HG02943 (cell line): ENCODE data around the gene RTN4R.

Source experiments
- ATAC-seq: cut with Tn5 transposase; IDR thresholded peaks from one replicate; pipeline ENCODE4 v1.9.1; 2021; ENCODE audit warnings: mild to moderate bottlenecking, low read depth, moderate library complexity; ENCODE audit not compliant: unreplicated experiment

The RTN4R gene

DNA sequence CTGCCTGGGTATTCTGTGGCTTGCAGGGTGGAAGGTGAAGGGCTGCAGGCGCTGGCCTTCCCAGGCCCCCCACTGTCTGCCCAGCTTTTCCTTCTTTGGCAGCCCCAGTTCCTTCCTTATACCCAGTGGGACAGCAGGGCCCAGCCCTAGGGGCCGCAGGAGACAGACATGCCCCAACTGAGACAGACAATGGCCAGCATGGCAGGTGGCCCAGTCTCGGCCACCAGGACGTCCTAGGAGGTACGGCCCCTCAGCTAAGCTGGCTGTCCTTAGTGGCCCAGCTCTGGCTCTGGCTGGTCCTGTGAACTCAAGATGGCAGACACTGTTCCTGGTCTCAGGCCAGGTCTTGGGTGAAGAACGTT is 35.9 kb downstream of the RTN4R start:
- no peak for ATAC-seq

DNA sequence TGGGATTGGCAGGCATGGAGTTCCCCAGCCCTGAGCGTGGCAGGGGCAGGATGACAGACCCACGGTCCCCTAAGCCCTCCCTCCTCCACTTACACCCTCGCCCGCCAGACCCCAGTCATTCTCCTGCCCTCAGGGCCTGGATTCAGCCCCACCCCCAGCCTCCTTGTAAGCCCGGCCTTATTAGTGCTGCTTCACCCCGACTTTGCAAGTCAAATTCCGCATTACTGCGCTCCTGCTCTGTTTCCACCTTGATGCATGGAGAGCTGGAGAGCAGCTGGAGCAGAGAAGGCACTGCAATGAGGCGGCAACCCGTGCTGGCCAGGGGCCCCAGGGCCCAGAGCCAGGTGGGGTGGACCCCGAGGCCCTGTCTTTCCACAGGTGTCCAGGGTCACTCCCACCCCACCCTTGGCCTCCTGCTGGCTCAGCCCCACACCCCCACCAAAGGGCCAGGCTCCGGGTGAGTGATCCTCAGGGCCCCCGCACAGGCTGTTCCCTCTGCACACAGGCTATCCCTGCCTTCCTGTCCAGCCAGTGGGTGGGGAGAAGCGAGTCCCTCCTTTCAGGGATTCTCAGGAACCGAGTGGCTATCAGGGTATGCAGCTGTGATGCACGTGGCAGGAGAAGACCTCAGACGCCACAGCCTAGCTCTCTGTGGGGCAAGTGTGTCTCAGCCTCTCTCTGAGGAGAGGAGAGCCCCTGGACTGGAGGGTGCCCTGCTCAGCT is 36.4 kb downstream of the RTN4R start:
- no peak for ATAC-seq

- no peak for ATAC-seq
Measured at GRCh38 chr22:20230777-20231420, 37.2 kb downstream of the RTN4R start.

GRCh38 chr22:20229916-20230775 is 38.0 kb downstream of the RTN4R start:
- ATAC-seq, result no peak

DNA sequence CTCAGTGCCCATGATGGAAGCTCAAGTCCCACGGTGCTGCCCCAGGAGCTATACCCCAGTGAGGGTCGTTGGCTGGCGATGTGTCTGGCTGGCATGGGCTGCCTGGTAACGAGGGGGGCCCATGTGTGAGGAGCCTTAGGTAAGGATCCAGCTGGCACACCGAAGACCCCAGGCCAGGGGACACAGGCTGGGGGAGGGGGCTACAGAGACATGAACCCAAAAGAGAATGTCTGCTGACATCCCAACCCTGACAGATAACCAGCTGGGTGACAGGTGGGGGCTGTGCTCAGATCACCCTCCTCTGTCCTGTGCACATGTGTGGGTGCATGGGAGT is 39.2 kb downstream of the RTN4R start:
- ATAC-seq, result no peak

DNA sequence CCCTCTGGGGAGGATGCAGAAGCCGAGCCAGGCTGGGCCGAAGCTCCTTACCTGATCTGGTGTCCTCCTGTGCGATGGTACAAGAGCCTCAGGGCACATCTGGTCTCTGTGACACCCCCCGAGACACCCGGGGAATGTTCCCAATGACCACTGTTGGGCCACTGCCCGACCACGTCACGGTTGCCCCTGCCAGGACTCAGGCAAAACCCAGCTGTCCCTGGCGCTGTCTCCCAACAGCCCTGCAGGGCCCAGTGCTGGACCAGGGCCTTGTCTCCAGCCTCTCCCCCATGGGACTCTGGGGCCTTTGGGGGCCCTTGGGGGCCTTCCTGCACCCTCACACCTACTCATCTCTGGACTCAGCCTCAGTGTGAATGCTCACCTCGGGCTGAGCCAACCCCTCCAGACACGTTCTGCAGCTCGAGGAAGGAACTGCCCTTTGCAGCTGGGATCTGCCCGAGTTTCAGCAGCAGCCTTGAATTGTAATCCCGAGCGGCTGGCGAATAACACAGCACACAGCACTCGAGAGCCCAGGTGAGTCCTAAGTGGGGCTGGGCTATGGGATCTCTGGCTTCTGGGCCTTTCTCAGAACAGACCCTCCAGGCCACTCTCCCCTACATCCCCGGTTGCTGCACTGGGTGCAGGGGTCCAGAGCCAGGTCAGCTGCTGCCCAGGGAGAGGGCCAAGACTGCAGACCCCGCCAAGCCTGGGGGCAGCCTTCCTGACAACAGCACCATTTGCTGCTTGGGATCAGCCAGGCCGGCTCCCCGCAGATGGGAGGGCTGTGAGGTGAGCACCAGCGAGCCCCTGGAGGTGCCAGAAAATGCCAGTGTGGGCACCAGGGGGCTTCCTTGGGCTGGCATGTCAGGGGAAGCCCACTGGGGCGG is 39.8 kb downstream of the RTN4R start:
- ATAC-seq, result no peak

DNA sequence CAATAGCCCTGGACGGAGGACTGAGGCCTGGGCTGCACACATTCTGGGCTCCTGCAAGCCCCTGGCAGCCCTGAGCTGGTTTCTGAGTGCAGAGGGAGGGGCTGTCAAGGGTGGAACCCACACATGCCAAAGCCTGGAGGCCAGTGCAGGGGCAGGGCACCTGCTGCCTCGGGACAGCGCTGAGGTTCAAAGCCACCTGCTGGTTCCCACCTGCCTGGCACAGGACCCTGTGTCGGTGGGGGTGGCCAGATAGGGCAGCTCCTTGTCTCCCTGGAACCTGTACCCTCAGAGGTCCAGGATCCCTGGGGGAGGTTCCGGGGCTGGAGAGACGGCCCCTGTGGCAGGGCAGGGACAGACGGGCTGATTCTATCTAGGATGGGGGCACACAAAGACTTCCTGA is 40.8 kb downstream of the RTN4R start:
- ATAC-seq, result no peak

- no peak for ATAC-seq
Measured at GRCh38 chr22:20226760-20227350, 41.3 kb downstream of the RTN4R start.

DNA sequence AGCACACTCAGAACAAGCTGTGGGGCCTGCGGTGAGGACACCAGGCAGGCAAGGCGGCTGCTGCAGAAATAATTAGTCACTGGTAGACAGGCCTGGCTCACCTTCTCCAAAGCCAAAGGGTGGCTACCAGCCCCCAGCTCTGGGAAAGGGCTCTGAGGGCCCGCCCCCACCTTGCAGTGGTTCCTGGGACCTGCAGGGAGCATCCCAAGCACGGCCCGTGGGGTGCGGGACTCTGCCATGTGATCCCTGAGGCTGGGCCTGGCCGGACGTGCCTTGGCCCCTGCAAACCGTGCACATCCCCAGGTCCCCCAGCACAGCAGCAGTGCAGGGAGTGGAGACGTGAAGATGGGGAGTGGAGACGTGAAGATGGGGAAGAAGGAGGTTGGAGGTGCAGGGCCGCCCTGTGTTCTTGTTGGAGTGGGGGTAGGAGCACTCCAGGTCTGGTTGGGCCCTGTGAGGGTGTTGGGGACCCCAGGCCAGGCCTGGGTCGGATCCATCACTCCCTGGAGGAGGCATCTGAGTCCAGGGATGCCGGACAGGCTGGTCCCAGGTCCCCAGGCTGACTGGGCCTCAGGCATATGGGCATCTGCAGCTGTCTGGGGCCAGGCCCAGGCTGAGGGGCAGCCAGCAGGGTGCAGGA is 41.9 kb downstream of the RTN4R start:
- no peak for ATAC-seq

DNA sequence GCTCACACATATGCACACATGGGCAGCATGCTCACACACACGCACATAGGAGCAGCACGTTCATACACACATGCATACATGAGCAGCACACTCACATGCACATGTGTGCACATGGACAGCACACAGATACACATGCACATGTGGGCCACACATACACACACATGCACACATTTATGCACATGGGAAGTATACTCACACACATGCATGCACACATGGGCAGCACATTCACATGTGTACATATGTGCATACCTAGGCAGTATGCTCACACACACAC is 42.5 kb downstream of the RTN4R start:
- ATAC-seq, result no peak

GRCh38 chr22:20224917-20225692 is 43.0 kb downstream of the RTN4R start:
- ATAC-seq, result no peak

GRCh38 chr22:20224256-20224626 is 43.9 kb downstream of the RTN4R start:
- ATAC-seq, result no peak

GRCh38 chr22:20223421-20224255 is 44.5 kb downstream of the RTN4R start:
- no peak for ATAC-seq

DNA sequence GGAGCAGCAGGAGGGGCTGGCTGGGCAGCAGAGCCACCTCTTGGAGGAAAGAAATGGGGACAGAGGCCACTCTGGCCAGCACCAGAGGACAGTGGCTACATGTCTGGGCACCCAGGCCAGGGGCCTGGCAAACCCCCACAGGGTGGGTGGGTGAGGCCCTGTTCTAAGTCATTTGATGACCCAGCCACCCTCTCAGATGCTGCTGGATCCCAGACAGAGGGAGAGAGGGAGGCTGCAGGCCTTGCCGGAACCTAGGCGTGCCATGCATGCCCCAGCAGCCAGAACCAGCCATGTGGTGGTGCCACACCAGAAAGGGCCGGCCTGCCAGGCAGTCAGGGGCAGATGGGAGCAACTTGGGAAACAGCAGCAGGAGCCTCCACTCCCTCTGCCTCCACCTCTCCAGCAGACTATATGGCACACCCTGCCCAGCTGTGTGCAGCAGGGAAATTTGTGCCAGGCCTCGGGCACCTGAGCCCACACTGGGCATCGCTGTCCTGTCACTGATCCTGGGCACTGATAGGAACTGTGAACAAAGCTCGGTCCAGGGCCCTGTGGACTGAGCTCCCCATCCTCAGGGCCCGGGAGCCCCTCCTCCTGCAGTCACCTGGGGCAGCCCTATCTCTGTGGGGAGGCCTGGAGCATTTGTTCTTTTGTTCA is 45.2 kb downstream of the RTN4R start:
- ATAC-seq, result no peak

- no peak for ATAC-seq
Measured at GRCh38 chr22:20221421-20222340, 46.4 kb downstream of the RTN4R start.

DNA sequence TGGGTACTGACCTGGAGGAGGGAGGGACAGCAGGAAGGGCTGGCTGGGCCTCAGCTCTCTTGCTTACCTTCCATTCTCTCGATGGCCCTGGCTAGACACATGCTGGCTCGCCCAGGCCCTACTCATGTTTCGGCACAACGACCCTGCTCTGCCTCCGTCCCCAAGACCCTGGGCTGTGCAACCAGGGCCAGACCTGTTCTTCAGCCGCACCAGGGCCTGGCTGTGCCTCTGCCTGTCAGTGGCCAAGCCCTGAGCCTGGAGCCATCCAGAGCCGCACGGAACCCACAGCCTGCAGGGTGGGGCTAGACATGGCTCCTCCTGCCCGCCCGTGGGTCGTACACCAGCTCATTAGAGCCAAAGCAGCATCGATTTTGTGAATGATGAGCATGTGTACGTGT is 47.5 kb downstream of the RTN4R start:
- no peak for ATAC-seq
